Measurements from ENCODE around the gene PLK1. TPM values are rescaled to one million over a fixed set of nuclear protein-coding genes. Genes with fewer than 3 reads are reported as not detected.
A peak's percentile ranks its signal among the peaks of the same experiment; 100 is the strongest.

The PLK1 gene
- total and polyA plus RNA-seq, 2 of the 13 experiments (the other 11 are each of a cell fraction or from before 2014, with no cell fraction given), result 71.5 to 76.3 TPM

DNA sequence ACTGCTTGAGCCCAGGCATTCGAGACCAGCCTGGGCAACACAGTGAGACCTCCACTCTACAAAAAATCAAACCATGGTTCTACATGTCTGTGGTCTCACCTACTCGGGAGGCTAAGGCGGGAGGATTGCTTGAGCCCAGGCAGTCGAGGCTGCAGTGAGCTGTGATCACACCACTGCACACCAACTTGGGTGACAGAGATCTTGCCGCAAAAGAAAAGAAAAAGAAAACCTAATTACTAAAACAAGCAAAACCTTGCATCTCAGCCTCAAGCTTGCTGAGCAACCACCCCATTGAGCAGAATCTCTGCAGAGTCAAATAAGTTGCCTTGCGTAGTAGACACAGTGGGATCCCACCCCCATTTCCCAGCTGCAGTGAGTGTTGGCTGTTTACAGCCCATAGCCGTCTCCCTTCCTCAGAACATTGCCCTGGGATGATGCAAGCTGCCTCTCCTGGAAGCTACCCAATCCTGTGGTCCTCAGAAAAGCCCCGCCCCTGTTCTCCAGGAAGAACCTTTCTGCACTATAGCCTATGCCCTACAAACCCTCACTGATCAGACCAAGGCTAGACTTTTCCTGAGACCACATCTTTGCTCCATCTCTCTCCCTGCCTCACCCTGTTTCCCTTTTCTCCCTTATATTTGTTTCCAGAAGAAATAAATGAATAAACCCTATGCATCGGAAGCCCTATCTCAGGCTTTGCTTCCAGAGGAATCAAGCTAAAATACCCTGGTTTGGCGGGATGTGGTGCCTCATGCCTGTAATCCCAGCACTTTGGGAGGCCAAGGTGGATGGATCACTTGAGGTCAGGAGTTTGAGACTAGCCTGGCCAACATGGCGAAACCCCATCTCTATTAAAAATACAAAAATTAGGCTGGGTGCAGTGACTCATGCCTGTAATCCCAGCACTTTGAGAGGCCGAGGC lies 51.1 kb downstream of the PLK1 start:
- Histone ChIP-seq H3K4me2 (ENCODE audit: low read depth, low read length) (peak overlapping the region; percentile 46), H2AFZ (ENCODE audit: low read length) (peak overlapping the region; percentile 52), H3K27me3 (ENCODE audit: control insufficient read depth in 1 of 2, insufficient read depth in 2 of 2, low read length in 2 of 2) (no peaks in the 10 kb centered on the region), H3K9me3 (ENCODE audit: low read length) (no peaks in the 10 kb centered on the region), H3K79me2 (ENCODE audit: insufficient read depth, low read length) (no peaks in the 10 kb centered on the region), H3K9ac (ENCODE audit: insufficient read depth, low read depth, low read length) (no peak overlapping the region), H3K36me3 (replicated peaks in 1 of 2; ENCODE audit: control insufficient read depth in 1 of 2, insufficient read depth in 2 of 2, low read length in 2 of 2) (no peaks in the 10 kb centered on the region), H3K27ac (ENCODE audit: extremely low read length, insufficient read depth, low read length) (no peak overlapping the region), H3K4me1 (ENCODE audit: insufficient read depth, low read length) (peaks cover 33% of the 10 kb centered on the region), H4K20me1 (ENCODE audit: insufficient read depth, low read length) (no peaks in the 10 kb centered on the region), H3K4me3 (replicated peaks in 1 of 3; ENCODE audit: insufficient read depth in 1 of 3, low read depth in 2 of 3, low read length in 3 of 3) (0 out of 6 replicates have a peak overlapping the region, but pooled peaks of 1 of the 3 experiments have one; percentile 3)
- FAIRE-seq (peak; percentile 54), ATAC-seq (peak; percentile 84), DNase-seq (ENCODE audit: low spot score) (peak; percentile 51)
- in situ Hi-C loops (cut with HindIII; ENCODE audit: extremely low pct_ligation_motif_present, low pct_unique_long_range_greater_than_20kb), result no loop called here
- intact Hi-C loops (cut with micrococcal nuclease; ENCODE audit: unreplicated experiment), result loop anchor here (2.0 to 5.0 kb wide), 2 partner anchors 51 to 87 kb away; partner anchors contain the start of genes DCTN5, PALB2 and PLK1
- ChIA-PET CTCF (ENCODE audit: low intra/inter-chr PET ratio, low total read pairs) (no interaction called here), POLR2A (interaction anchor here (0.8 kb wide), 1 partner anchor 172 kb away, joined by 3 read pairs; the partner anchor contains the start of genes EARS2 and UBFD1)
- WGBS (ENCODE audit: low lambda C conversion rate), result 58% methylated on average over 12 of the region's 12 CpGs
- no TSS peak for BruUV-seq (replicated peaks)
- TF ChIP-seq CCDC6 (CRISPR knock-in tag; IDR thresholded peaks at IDR 0.05) (0 out of 2 replicates have a peak, but pooled peaks have one; percentile 48), ZNF20 (CRISPR knock-in tag; IDR thresholded peaks at IDR 0.05) (no peak), ZNF792 (CRISPR knock-in tag; IDR thresholded peaks at IDR 0.05) (0 out of 2 replicates have a peak, but pooled peaks have one; percentile 51), FOXA1 (IDR thresholded peaks at IDR 0.05) (no peak), FOXA1 (CRISPR knock-in tag; IDR thresholded peaks at IDR 0.05) (0 out of 2 replicates have a peak, but pooled peaks have one; percentile 29), ZNF121 (CRISPR knock-in tag; IDR thresholded peaks at IDR 0.05) (0 out of 2 replicates have a peak, but pooled peaks have one; percentile 8), IKZF5 (CRISPR knock-in tag; IDR thresholded peaks at IDR 0.05) (no peak), GATAD2A (CRISPR knock-in tag; IDR thresholded peaks at IDR 0.05) (peak; percentile 53), FOXP1 (IDR thresholded peaks at IDR 0.05) (no peak), FOXP1 (CRISPR knock-in tag; IDR thresholded peaks at IDR 0.05) (peak; percentile 31; the same call in 1 of the 2 replicates)
- TF ChIP-seq, protein P1, sequence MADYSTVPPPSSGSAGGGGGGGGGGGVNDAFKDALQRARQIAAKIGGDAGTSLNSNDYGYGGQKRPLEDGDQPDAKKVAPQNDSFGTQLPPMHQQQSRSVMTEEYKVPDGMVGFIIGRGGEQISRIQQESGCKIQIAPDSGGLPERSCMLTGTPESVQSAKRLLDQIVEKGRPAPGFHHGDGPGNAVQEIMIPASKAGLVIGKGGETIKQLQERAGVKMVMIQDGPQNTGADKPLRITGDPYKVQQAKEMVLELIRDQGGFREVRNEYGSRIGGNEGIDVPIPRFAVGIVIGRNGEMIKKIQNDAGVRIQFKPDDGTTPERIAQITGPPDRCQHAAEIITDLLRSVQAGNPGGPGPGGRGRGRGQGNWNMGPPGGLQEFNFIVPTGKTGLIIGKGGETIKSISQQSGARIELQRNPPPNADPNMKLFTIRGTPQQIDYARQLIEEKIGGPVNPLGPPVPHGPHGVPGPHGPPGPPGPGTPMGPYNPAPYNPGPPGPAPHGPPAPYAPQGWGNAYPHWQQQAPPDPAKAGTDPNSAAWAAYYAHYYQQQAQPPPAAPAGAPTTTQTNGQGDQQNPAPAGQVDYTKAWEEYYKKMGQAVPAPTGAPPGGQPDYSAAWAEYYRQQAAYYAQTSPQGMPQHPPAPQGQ (CRISPR knock-in tag; IDR thresholded peaks at IDR 0.05; ENCODE audit: borderline replicate concordance), result no peak
- TF ChIP-seq, protein P2, sequence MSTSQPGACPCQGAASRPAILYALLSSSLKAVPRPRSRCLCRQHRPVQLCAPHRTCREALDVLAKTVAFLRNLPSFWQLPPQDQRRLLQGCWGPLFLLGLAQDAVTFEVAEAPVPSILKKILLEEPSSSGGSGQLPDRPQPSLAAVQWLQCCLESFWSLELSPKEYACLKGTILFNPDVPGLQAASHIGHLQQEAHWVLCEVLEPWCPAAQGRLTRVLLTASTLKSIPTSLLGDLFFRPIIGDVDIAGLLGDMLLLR (CRISPR knock-in tag; IDR thresholded peaks at IDR 0.05), result no peak
- TF ChIP-seq, protein P3, sequence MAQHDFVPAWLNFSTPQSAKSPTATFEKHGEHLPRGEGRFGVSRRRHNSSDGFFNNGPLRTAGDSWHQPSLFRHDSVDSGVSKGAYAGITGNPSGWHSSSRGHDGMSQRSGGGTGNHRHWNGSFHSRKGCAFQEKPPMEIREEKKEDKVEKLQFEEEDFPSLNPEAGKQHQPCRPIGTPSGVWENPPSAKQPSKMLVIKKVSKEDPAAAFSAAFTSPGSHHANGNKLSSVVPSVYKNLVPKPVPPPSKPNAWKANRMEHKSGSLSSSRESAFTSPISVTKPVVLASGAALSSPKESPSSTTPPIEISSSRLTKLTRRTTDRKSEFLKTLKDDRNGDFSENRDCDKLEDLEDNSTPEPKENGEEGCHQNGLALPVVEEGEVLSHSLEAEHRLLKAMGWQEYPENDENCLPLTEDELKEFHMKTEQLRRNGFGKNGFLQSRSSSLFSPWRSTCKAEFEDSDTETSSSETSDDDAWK (CRISPR knock-in tag; IDR thresholded peaks at IDR 0.05), result no peak
- TF ChIP-seq, protein P4, sequence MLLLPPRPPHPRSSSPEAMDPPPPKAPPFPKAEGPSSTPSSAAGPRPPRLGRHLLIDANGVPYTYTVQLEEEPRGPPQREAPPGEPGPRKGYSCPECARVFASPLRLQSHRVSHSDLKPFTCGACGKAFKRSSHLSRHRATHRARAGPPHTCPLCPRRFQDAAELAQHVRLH (CRISPR knock-in tag; IDR thresholded peaks at IDR 0.05; ENCODE audit: borderline replicate concordance, low read depth), result no peak
- TF ChIP-seq, protein P5, sequence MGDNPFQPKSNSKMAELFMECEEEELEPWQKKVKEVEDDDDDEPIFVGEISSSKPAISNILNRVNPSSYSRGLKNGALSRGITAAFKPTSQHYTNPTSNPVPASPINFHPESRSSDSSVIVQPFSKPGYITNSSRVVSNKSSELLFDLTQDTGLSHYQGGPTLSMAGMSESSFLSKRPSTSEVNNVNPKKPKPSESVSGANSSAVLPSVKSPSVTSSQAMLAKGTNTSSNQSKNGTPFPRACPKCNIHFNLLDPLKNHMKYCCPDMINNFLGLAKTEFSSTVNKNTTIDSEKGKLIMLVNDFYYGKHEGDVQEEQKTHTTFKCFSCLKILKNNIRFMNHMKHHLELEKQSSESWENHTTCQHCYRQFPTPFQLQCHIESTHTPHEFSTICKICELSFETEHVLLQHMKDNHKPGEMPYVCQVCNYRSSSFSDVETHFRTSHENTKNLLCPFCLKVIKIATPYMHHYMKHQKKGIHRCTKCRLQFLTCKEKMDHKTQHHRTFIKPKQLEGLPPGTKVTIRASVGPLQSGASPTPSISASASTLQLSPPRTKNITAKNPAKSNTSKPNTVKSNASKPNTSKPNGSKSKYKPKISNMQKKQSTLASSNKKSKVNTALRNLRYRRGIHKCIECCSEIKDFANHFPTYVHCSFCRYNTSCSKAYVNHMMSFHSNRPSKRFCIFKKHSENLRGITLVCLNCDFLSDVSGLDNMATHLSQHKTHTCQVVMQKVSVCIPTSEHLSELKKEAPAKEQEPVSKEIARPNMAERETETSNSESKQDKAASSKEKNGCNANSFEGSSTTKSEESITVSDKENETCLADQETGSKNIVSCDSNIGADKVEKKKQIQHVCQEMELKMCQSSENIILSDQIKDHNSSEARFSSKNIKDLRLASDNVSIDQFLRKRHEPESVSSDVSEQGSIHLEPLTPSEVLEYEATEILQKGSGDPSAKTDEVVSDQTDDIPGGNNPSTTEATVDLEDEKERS (CRISPR knock-in tag; IDR thresholded peaks at IDR 0.05), result no peak; the same call in 1 of the 2 replicates

Data from HepG2 (cell line).